NB4 (cell line): Measurements from ENCODE around the gene RPEL1.

Experiments
- MAX ChIP-seq: IDR thresholded peaks from 2 replicates; pipeline ENCODE4 v1.6.1; 2011; ENCODE audit warnings: low read depth, low read length
- POLR2A ChIP-seq: IDR thresholded peaks from 2 replicates; pipeline ENCODE4 v1.6.1; 2011; ENCODE audit warnings: mild to moderate bottlenecking; ENCODE audit not compliant: insufficient read length; ENCODE audit errors: extremely low read depth
- TF ChIP-seq, protein P1 (sequence below): IDR thresholded peaks from one replicate; pipeline ENCODE4 v1.5.1; 2012; ENCODE audit warnings: low read depth, low read length

DNA sequence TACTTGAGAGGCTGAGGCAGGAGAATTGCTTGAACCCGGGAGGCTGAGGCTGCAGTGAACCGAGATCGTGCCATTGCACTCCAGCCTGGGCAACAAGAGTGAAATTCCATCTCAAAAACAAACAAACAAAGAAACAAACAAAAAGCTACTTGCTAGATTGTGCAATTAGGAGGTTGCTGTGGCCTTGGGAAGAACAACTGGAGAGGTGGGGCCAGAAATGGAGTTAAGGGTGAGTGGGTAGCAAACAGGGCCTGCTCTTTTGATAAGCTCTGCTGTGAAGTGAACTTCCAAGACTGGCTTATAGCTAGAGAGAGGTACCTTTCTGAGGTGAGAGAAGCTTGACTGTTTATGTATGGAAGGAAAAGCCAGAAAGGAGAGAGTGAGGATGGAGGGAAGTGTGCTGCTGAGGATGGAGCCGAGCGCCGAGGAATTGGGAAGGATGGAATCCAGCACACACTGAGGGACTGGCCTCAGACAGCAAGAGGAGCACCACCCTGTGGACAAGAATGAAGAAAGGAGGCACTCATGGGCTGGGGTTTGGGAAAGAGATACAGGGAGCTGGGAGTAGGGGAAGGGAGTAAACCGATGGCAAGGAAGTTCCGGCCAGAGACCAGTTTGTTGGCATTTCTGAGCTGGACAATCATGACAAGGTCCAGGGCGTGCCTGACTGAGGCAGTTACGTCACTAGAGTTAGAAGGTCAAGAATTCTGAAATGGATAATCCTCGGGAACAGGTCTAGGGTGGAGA lies 7.0 kb upstream of the RPEL1 start:
- TF ChIP-seq, protein P1, sequence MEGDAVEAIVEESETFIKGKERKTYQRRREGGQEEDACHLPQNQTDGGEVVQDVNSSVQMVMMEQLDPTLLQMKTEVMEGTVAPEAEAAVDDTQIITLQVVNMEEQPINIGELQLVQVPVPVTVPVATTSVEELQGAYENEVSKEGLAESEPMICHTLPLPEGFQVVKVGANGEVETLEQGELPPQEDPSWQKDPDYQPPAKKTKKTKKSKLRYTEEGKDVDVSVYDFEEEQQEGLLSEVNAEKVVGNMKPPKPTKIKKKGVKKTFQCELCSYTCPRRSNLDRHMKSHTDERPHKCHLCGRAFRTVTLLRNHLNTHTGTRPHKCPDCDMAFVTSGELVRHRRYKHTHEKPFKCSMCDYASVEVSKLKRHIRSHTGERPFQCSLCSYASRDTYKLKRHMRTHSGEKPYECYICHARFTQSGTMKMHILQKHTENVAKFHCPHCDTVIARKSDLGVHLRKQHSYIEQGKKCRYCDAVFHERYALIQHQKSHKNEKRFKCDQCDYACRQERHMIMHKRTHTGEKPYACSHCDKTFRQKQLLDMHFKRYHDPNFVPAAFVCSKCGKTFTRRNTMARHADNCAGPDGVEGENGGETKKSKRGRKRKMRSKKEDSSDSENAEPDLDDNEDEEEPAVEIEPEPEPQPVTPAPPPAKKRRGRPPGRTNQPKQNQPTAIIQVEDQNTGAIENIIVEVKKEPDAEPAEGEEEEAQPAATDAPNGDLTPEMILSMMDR, result peak; percentile 3
- no peak for TF ChIP-seq POLR2A
- TF ChIP-seq MAX, result no peak
